WTC11 (cell line): Measurements from ENCODE around the gene SMC3. TPM values are rescaled to one million over a fixed set of nuclear protein-coding genes. Genes with fewer than 3 reads are reported as not detected.

Experiments used
- AFF4 ChIP-seq: sonication (generic); formaldehyde crosslinking; IDR thresholded peaks from 2 replicates; pipeline ENCODE4 v1.8.1; 2023; ENCODE audit warnings: mild to moderate bottlenecking, missing genetic modification reagents, borderline replicate concordance
- ARID4B ChIP-seq: sonication (generic); formaldehyde crosslinking; IDR thresholded peaks from 2 replicates; pipeline ENCODE4 v1.8.0; 2023; ENCODE audit warnings: missing genetic modification reagents, mild to moderate bottlenecking, borderline replicate concordance
- ATF3 ChIP-seq: sonication (generic); formaldehyde crosslinking; conservative IDR thresholded peaks from 2 replicates; pipeline ENCODE4 v1.8.1; 2022; ENCODE audit warnings: mild to moderate bottlenecking, missing genetic modification reagents
- ATF6 ChIP-seq: sonication (generic); formaldehyde crosslinking; IDR thresholded peaks from 2 replicates; pipeline ENCODE4 v1.8.1; 2023; ENCODE audit warnings: mild to moderate bottlenecking, missing genetic modification reagents
- CREB1 ChIP-seq: sonication (generic); formaldehyde crosslinking; IDR thresholded peaks from 2 replicates; pipeline ENCODE4 v1.8.0; 2023; ENCODE audit warnings: mild to moderate bottlenecking, missing genetic modification reagents
- E2F1 ChIP-seq: sonication (generic); formaldehyde crosslinking; IDR thresholded peaks from 2 replicates; pipeline ENCODE4 v1.8.0; 2022; ENCODE audit warnings: mild to moderate bottlenecking, missing genetic modification reagents
- MYBL2 ChIP-seq: sonication (generic); formaldehyde crosslinking; IDR thresholded peaks from 2 replicates; pipeline ENCODE4 v1.8.1; 2023; ENCODE audit warnings: mild to moderate bottlenecking, moderate library complexity, missing genetic modification reagents
- NR2C2 ChIP-seq: sonication (generic); formaldehyde crosslinking; IDR thresholded peaks from 2 replicates; pipeline ENCODE4 v1.8.0; 2022; ENCODE audit warnings: mild to moderate bottlenecking, missing genetic modification reagents
- NR3C1 ChIP-seq: sonication (generic); formaldehyde crosslinking; conservative IDR thresholded peaks from 2 replicates; pipeline ENCODE4 v1.8.1; 2023; ENCODE audit warnings: low read depth, mild to moderate bottlenecking, missing genetic modification reagents
- OVOL2 ChIP-seq: fragments of 250-450 bp; sonication (Bioruptor Pico); IDR thresholded peaks from 2 replicates; pipeline ENCODE4 v1.9.0; 2021; ENCODE audit warnings: mild to moderate bottlenecking, borderline replicate concordance
- PRDM15 ChIP-seq: sonication (generic); formaldehyde crosslinking; IDR thresholded peaks from 2 replicates; pipeline ENCODE4 v1.8.0; 2022; ENCODE audit warnings: missing genetic modification reagents
- PRRX2 ChIP-seq: fragments of 250-450 bp; sonication (Bioruptor Pico); IDR thresholded peaks from 2 replicates; pipeline ENCODE4 v1.8.0; 2021; ENCODE audit warnings: mild to moderate bottlenecking
- STAT6 ChIP-seq: sonication (generic); formaldehyde crosslinking; conservative IDR thresholded peaks from 2 replicates; pipeline ENCODE4 v1.8.1; 2023; ENCODE audit warnings: mild to moderate bottlenecking, low read depth, missing genetic modification reagents, moderate library complexity
- ZNF396 ChIP-seq: fragments of 250-450 bp; sonication (Bioruptor Pico); IDR thresholded peaks from 2 replicates; pipeline ENCODE4 v1.8.0; 2021; ENCODE audit warnings: mild to moderate bottlenecking, moderate library complexity, borderline replicate concordance
- ZSCAN18 ChIP-seq: fragments of 250-450 bp; sonication (Bioruptor Pico); IDR thresholded peaks from 2 replicates; pipeline ENCODE4 v2.1.2; 2022; ENCODE audit warnings: mild to moderate bottlenecking, moderate library complexity
- total RNA-seq: library from RNA; stranded (reverse); gene quantifications from 3 replicates; pipeline ENCODE4 v1.2.3, GENCODE V29; 2021

Gene SMC3
- total RNA-seq, 1 experiment from 2014 or later: 71.0 TPM

GRCh38 chr10:110567201-110568054, at the start of gene SMC3 (continued):
- TF ChIP-seq PRRX2 (CRISPR knock-in tag) (0 out of 2 replicates have a peak, but pooled peaks have one; percentile 12), PRDM15 (CRISPR knock-in tag) (no peak), OVOL2 (CRISPR knock-in tag) (no peak), ZNF396 (no peak), E2F1 (CRISPR knock-in tag) (0 out of 2 replicates have a peak, but pooled peaks have one; percentile 79), NR3C1 (CRISPR knock-in tag) (0 out of 2 replicates have a peak, but pooled peaks have one; percentile 16), MYBL2 (CRISPR knock-in tag) (peak; percentile 99), ZSCAN18 (CRISPR knock-in tag) (no peak), ARID4B (CRISPR knock-in tag) (0 out of 2 replicates have a peak, but pooled peaks have one; percentile 44), ATF3 (no peak), ATF6 (CRISPR knock-in tag) (no peak), AFF4 (CRISPR knock-in tag) (no peak), NR2C2 (CRISPR knock-in tag) (no peak), STAT6 (CRISPR knock-in tag) (no peak), CREB1 (CRISPR knock-in tag) (peak; percentile 77; the same call in 1 of the 2 replicates)
